Vagina (tissue), 2 donors: ENCODE measurements around the gene C2orf81. TPM values are rescaled to one million over a fixed set of nuclear protein-coding genes. Genes with fewer than 3 reads are reported as not detected.
A peak's percentile ranks its signal among the peaks of the same experiment; 100 is the strongest.

Source experiments
- DNase-seq, 2 donors: peaks; one replicate each; pipeline ENCODE4 v3.0.0-alpha.2; 2017; ENCODE audit errors: extremely low spot score in 2 of 2
- H3K27ac ChIP-seq: fragments of 200-600 bp; sonication (generic); one replicate; pipeline ENCODE4 v1.5.1; 2019
- H3K27me3 ChIP-seq: fragments of 200-600 bp; sonication (generic); one replicate; pipeline ENCODE4 v1.5.1; 2019
- H3K36me3 ChIP-seq, 2 donors: fragments of 200-600 bp; sonication (generic); one replicate each; pipeline ENCODE4 v1.5.1; 2017 to 2019
- H3K4me1 ChIP-seq: fragments of 200-600 bp; sonication (generic); one replicate; pipeline ENCODE4 v1.5.1; 2019
- H3K4me3 ChIP-seq, 2 donors: fragments of 200-600 bp; sonication (generic); 1 replicate in 1 of 2; 2 replicates in 1 of 2; pipeline ENCODE4 v1.5.1; 2016 to 2019
- H3K9me3 ChIP-seq: fragments of 200-600 bp; sonication (generic); one replicate; pipeline ENCODE4 v1.5.1; 2019
- POLR2A ChIP-seq, 2 donors: fragments of 450-650 bp; IDR thresholded peaks; one replicate each; pipeline ENCODE4 v1.6.1; 2017; ENCODE audit warnings: antibody characterized with exemption in 2 of 2, mild to moderate bottlenecking in 2 of 2, moderate library complexity in 2 of 2
- POLR2AphosphoS5 ChIP-seq, 2 donors: sonication (generic); formaldehyde crosslinking; IDR thresholded peaks; one replicate each; pipeline ENCODE4 v1.9.0; 2017; ENCODE audit warnings: antibody characterized with exemption in 2 of 2, mild to moderate bottlenecking in 2 of 2, low read depth in 1 of 2; ENCODE audit not compliant: insufficient read depth in 1 of 2
- intact Hi-C: fragments of 100-400 bp; cut with DNase I; formaldehyde crosslinking; loops from one replicate; pipeline ENCODE4 v1.15.1; 2023
- total RNA-seq: library from RNA; depleted of rRNA; stranded (reverse); fragments of >200 nt; gene quantifications from one replicate; pipeline ENCODE4 v1.2.3, GENCODE V29; 2016
- TF ChIP-seq, protein P1 (sequence below), 3 experiments: fragments of 450-650 bp in 2 of 3; fragments of 200-600 bp in 1 of 3; sonication (generic) in 1 of 3; IDR thresholded peaks; one replicate each; pipeline ENCODE4 v1.5.1; 2017 to 2019; ENCODE audit warnings: antibody characterized with exemption in 3 of 3, mild to moderate bottlenecking in 2 of 3, moderate library complexity in 2 of 3

C2orf81 gene
- total RNA-seq, 1 donor from 2014 or later, result 2.7 TPM

DNA sequence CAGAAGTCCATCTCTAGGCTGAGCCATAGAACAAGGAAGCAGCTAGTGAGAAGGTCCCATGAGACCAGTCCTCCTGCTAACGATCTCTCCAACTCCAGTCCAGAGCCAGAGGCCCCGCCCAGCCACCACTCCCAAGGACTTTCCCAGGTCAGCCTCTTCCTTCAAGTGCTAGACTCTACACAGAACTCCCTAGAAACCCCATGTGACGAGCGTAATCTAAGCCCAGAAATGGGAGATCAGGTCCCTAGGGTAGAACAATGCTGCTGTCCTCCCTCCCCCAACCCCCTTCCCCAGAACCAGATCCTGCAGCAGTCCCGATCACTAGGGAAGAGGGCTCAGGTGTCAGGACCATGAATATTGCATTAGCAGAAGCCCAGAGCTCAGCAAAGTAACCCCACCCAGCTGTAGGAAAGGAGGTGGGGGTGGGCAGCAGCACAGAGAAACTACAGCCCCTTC is 48.2 kb downstream of the C2orf81 start:
- intact Hi-C loops, result no loop called here
- Histone ChIP-seq H3K9me3 (no peaks in the 10 kb centered on the region), H3K4me3 (no peak overlapping the region), H3K4me1 (peaks cover 31% of the 10 kb centered on the region), H3K36me3 (peaks cover 0 to 46% of the 10 kb centered on the region in 2 donors), H3K27me3 (no peaks in the 10 kb centered on the region), H3K27ac (peak overlapping the region; percentile 42)
- TF ChIP-seq POLR2A (IDR thresholded peaks at IDR 0.05) (no peak), POLR2AphosphoS5 (IDR thresholded peaks at IDR 0.05; ENCODE audit: insufficient read depth in 1 of 2, low read depth in 1 of 2) (no peak)
- TF ChIP-seq, protein P1, sequence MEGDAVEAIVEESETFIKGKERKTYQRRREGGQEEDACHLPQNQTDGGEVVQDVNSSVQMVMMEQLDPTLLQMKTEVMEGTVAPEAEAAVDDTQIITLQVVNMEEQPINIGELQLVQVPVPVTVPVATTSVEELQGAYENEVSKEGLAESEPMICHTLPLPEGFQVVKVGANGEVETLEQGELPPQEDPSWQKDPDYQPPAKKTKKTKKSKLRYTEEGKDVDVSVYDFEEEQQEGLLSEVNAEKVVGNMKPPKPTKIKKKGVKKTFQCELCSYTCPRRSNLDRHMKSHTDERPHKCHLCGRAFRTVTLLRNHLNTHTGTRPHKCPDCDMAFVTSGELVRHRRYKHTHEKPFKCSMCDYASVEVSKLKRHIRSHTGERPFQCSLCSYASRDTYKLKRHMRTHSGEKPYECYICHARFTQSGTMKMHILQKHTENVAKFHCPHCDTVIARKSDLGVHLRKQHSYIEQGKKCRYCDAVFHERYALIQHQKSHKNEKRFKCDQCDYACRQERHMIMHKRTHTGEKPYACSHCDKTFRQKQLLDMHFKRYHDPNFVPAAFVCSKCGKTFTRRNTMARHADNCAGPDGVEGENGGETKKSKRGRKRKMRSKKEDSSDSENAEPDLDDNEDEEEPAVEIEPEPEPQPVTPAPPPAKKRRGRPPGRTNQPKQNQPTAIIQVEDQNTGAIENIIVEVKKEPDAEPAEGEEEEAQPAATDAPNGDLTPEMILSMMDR (IDR thresholded peaks at IDR 0.05), result no peak
- DNase-seq, result no peak

DNA sequence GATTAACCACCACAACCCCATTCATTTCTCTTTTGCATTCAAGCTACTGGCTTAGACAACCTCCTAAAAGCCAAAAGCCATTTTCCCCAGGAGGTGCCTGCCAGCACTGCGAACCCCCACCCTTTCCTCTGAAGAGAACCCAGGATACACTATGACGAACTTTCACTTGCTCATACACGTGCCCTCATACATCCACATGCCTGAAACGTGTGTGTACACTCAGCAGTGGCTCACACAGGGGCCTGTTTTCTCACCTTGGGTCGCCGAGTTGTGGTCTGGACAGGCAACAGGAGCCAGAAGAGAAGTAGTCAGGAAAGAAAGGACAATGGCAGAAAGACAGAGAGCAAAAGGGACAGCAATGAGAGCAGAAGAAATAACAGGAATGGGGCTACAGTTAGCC is 48.7 kb downstream of the C2orf81 start:
- TF ChIP-seq POLR2AphosphoS5 (IDR thresholded peaks at IDR 0.05; ENCODE audit: insufficient read depth in 1 of 2, low read depth in 1 of 2) (no peak), POLR2A (IDR thresholded peaks at IDR 0.05) (no peak)
- TF ChIP-seq, protein P1 (IDR thresholded peaks at IDR 0.05), result no peak
- Histone ChIP-seq H3K4me3 (no peak overlapping the region), H3K9me3 (no peaks in the 10 kb centered on the region), H3K27ac (no peak overlapping the region), H3K4me1 (peaks cover 31% of the 10 kb centered on the region), H3K36me3 (peaks cover 0 to 49% of the 10 kb centered on the region in 2 donors), H3K27me3 (no peaks in the 10 kb centered on the region)
- no peak for DNase-seq
- intact Hi-C loops, result no loop called here

DNA sequence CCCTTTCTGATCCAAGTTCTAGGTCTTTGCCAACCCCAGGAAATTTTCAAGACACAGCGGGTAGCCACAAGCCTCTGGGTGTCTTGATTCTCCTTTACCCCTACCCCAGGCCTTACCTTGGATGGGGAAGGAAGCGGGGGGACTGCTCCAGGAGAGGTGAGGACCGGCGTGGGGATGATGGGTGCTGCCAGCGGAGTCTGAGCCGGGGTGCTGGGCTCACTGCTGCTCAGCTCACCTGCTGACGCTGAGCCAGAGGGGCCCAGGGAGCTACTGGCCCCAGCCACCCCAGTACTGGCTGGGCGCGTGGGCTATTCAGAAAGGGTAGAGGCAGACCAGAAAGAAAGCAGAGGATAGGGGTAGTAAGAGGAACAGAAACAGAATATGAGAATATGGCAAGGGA is 50.0 kb downstream of the C2orf81 start:
- TF ChIP-seq POLR2A (IDR thresholded peaks at IDR 0.05) (no peak), POLR2AphosphoS5 (IDR thresholded peaks at IDR 0.05; ENCODE audit: insufficient read depth in 1 of 2, low read depth in 1 of 2) (no peak)
- TF ChIP-seq, protein P1 (IDR thresholded peaks at IDR 0.05), result no peak
- H3K9me3 ChIP-seq, result no peaks in the 10 kb centered on the region
- intact Hi-C loops, result no loop called here
- H3K27ac ChIP-seq, result no peak overlapping the region
- DNase-seq, result no peak
- H3K4me3 ChIP-seq, result no peak overlapping the region
- no peaks in the 10 kb centered on the region for H3K27me3 ChIP-seq
- peaks cover 31% of the 10 kb centered on the region for H3K4me1 ChIP-seq
- H3K36me3 ChIP-seq, result peaks cover 0 to 49% of the 10 kb centered on the region in 2 donors

DNA sequence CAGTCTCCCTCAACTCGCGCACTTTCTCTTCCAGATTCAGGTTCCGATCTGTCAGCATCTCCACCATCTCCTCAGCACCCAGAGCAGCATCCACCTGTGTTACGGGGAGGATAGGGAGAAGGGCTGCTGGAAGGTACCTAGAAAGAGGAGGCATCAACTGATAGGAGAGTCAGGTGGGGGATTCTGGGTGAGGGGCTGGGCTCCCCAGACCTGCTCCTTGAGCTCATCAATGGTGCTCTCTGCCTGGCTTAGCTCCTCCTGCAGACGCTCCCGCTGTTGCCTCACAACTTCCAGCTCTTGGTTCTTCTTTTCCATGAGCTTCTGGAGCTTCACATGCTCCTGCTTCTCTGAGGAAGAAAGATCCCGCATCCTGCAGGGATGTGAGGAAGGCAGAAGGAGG is 51.4 kb downstream of the C2orf81 start:
- Histone ChIP-seq H3K27ac (no peak overlapping the region), H3K36me3 (peaks cover 0 to 61% of the 10 kb centered on the region in 2 donors), H3K9me3 (no peaks in the 10 kb centered on the region), H3K4me1 (peaks cover 24% of the 10 kb centered on the region), H3K4me3 (no peak overlapping the region), H3K27me3 (no peaks in the 10 kb centered on the region)
- no peak for TF ChIP-seq POLR2AphosphoS5 (IDR thresholded peaks at IDR 0.05; ENCODE audit: insufficient read depth in 1 of 2, low read depth in 1 of 2)
- TF ChIP-seq POLR2A (IDR thresholded peaks at IDR 0.05), result no peak
- TF ChIP-seq, protein P1 (IDR thresholded peaks at IDR 0.05), result no peak
- intact Hi-C loops, result no loop called here
- no peak for DNase-seq

DNA sequence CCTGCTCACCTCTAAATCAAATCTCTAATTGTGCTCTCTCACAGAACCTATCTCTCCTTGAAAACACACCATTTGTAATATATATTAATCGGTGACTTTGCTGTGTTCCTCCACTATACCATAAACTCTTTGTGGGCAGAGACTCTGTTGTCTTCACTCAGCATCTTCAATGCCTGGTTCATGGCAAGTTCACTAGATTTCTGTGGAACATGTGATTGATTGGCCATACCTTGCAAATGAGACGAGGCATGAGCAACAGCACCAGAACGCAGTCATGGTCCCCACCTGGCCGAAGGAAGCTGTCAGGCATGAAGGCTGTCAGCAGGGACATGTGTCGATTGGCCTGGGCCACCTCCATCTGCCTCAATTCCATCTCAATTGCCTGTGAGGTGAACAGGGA is 52.9 kb downstream of the C2orf81 start:
- DNase-seq, result no peak
- H3K9me3 ChIP-seq, result no peaks in the 10 kb centered on the region
- intact Hi-C loops, result no loop called here
- no peak overlapping the region for H3K27ac ChIP-seq
- TF ChIP-seq POLR2A (IDR thresholded peaks at IDR 0.05) (no peak), POLR2AphosphoS5 (IDR thresholded peaks at IDR 0.05; ENCODE audit: insufficient read depth in 1 of 2, low read depth in 1 of 2) (no peak)
- TF ChIP-seq, protein P1 (IDR thresholded peaks at IDR 0.05), result no peak
- H3K36me3 ChIP-seq, result peaks cover 0 to 74% of the 10 kb centered on the region in 2 donors
- H3K27me3 ChIP-seq, result no peaks in the 10 kb centered on the region
- peaks cover 9% of the 10 kb centered on the region for H3K4me1 ChIP-seq
- H3K4me3 ChIP-seq, result no peak overlapping the region
